Thymus (tissue), 11 donors: ENCODE results near the gene ASAP2. TPM values are rescaled to one million over a fixed set of nuclear protein-coding genes. Genes with fewer than 3 reads are reported as not detected.

ENCODE experiments used
- DNase-seq, 9 donors: peaks; one replicate each; pipeline ENCODE4 v3.0.0-alpha.2; 2013; ENCODE audit warnings: low spot score in 9 of 9, low read depth in 6 of 9, missing footprints in 1 of 9
- H3K27ac ChIP-seq, 2 donors: one replicate each; pipeline ENCODE4 v1.5.1; 2013; ENCODE audit warnings: control low read depth in 1 of 2, low read depth in 1 of 2, low read length in 1 of 2, mild to moderate bottlenecking in 1 of 2, moderate library complexity in 1 of 2
- H3K27me3 ChIP-seq, 2 donors: one replicate each; pipeline ENCODE4 v1.5.1; 2013; ENCODE audit warnings: low read length in 1 of 2; ENCODE audit not compliant: control insufficient read depth in 2 of 2, insufficient read depth in 1 of 2
- H3K36me3 ChIP-seq, 2 donors: one replicate each; pipeline ENCODE4 v1.5.1; 2013; ENCODE audit warnings: low read length in 1 of 2, mild to moderate bottlenecking in 1 of 2, moderate library complexity in 1 of 2; ENCODE audit not compliant: control insufficient read depth in 2 of 2, insufficient read depth in 2 of 2
- H3K4me1 ChIP-seq, 2 donors: one replicate each; pipeline ENCODE4 v1.5.1; 2013; ENCODE audit warnings: low read length in 2 of 2; ENCODE audit not compliant: control insufficient read depth in 2 of 2, insufficient read depth in 2 of 2
- H3K4me3 ChIP-seq, 2 donors: one replicate each; pipeline ENCODE4 v1.5.1; 2013; ENCODE audit warnings: low read length in 2 of 2, control low read depth in 1 of 2, mild to moderate bottlenecking in 1 of 2
- H3K9me3 ChIP-seq, 2 donors: one replicate each; pipeline ENCODE4 v1.5.1; 2013; ENCODE audit warnings: low read length in 1 of 2, mild to moderate bottlenecking in 1 of 2; ENCODE audit not compliant: control insufficient read depth in 2 of 2, insufficient read depth in 1 of 2
- WGBS: extraction: QIAGEN DNeasy Blood & Tissue Kit; methylation state at CpG from one replicate; pipeline ENCODE4 v1.1.7; 2013; 5-methylcytosine and 5-hydroxymethylcytosine counted together
- polyA plus RNA-seq: library from polyadenylated mRNA; stranded (reverse); fragments of 200-250 nt; gene quantifications from one replicate; pipeline ENCODE4 v1.2.3, GENCODE V29; 2013
- total RNA-seq: library from RNA; stranded (reverse); fragments of 120-200 nt; gene quantifications from one replicate; pipeline ENCODE4 v1.2.4, GENCODE V29; 2013
- donor health status: healthy.

The ASAP2 gene
- total and polyA plus RNA-seq, 2 donors: 3.3 to 6.7 TPM

DNA sequence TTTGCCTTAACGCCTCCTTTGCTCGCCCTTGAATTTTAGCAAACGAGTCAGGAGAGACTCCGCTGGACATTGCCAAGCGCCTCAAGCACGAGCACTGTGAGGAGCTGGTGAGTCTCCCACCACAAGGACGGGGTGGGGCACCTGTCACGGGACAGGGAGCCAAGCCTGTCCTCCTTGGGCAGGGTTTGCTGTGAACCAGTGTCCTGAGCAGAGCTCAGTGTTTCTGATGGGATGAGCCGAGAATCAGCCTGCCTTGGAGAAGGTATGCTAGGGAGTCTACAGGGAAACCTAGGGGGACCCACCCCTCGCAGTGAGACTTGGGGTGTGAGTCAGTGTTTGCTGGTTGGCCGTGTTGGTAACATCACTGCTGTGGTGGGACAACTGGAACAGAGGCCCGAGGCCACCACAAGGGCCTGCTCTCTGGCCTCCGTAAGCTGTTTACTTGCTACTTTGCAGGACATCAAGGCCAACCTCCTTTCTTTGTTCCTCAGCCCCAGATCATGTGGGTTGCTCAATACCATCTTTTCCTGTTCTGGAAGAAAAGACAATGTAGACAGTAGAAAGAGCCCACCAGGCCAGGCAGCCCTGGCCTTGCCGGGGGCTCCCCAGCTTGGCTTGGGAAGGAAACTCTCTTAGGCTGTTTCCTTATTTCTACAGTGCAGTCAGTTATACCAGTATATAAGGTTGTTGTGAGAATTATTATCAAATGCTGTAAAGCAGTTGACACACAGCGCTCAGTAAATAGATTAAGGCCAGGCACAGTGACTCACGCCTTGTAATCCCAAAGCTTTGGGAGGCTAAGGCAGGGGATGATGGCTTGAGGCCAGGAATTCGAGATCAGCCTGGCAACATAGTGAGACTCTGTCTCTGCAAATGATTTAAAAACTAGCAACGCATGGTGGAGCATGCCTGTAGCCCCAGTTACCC, 174.4 kb downstream of the ASAP2 start:
- Histone ChIP-seq H3K4me1 (no peaks in the 10 kb centered on the region), H3K9me3 (no peaks in the 10 kb centered on the region), H3K27me3 (no peaks in the 10 kb centered on the region), H3K27ac (no peak overlapping the region), H3K36me3 (no peaks in the 10 kb centered on the region), H3K4me3 (no peak overlapping the region)
- DNase-seq: no peak
- WGBS: 95% methylated on average over 18 of the region's 18 CpGs

DNA sequence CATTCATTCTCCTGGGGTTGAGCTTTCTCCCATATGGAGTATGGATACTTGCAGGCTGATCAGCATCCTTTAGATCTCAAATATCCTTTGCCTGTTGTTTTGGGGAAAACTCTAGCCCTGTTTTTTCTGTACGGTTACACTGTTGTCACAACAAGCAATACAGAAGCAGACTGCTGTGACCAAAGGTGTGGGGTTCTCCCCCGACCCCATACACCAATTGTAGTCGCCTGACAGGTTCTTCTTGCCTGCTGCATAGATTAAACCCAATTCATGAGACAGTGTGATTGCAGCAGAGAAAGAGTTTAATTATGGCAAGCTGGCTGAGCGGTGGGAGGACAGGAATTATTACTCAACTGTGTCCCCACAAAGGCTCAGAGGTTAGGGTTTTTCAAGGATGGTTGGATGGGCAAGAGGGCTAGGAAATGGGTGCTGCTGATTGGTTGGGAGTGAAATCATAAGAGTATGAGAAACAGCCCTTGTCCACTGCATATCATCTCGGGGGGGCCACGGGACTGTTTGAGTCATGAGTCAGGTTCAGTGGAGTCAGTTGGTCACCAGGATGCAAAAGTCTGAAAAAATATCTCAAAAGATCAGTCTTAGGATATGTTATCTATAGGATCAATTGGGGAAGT, 176.1 kb downstream of the ASAP2 start:
- 97% methylated on average over 6 of the region's 6 CpGs for WGBS
- no peak for DNase-seq
- H3K36me3 ChIP-seq: no peaks in the 10 kb centered on the region
- H3K9me3 ChIP-seq: no peaks in the 10 kb centered on the region
- H3K4me1 ChIP-seq: no peaks in the 10 kb centered on the region
- no peak overlapping the region for H3K4me3 ChIP-seq
- H3K27ac ChIP-seq: no peak overlapping the region
- H3K27me3 ChIP-seq: no peaks in the 10 kb centered on the region

DNA sequence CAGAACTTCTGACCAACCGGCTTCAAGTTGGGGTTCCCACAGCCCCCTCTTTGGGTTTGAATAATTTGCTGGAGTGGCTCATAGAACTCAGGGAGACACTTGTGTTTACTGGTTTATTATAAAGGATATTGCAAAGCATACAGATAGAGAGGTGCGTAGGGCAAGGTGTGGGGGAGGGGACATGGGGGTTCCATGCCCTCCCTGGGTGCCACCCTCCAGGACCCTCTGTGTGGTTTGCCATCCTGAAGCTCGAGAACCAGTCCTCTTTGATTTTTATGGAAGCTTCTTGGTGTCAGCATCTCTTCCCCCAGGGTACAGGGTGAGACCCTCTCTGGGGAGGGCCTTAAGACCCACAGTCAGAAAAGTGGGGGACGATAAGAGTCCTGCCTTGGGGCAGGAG, 177.9 kb downstream of the ASAP2 start:
- DNase-seq: no peak
- no peak overlapping the region for H3K4me3 ChIP-seq
- 90% methylated on average over 4 of the region's 4 CpGs for WGBS
- no peaks in the 10 kb centered on the region for H3K36me3 ChIP-seq
- no peaks in the 10 kb centered on the region for H3K27me3 ChIP-seq
- no peaks in the 10 kb centered on the region for H3K9me3 ChIP-seq
- no peaks in the 10 kb centered on the region for H3K4me1 ChIP-seq
- no peak overlapping the region for H3K27ac ChIP-seq

DNA sequence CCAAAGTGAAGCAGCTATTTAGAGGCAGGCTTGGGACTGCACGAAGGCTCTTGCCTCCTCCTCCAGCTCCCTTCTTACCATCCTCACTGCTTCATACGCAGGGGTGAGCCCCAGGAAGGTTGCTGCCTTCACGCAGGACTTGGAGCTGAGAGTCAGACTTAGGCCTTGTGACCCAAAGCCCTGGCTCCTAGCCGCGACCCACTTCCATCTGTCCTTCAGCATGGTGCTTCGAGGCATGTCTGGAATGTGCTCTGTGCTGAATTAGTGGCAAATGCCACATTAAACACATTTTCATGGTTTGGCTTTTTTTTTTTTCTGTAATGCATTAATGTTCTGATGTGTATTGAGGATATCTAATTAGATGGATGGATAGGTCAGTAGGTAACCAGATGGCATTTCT, 179.2 kb downstream of the ASAP2 start:
- no peak overlapping the region for H3K27ac ChIP-seq
- no peaks in the 10 kb centered on the region for H3K27me3 ChIP-seq
- DNase-seq: no peak
- H3K9me3 ChIP-seq: no peaks in the 10 kb centered on the region
- H3K4me3 ChIP-seq: no peak overlapping the region
- H3K4me1 ChIP-seq: no peaks in the 10 kb centered on the region
- WGBS: 97% methylated on average over 6 of the region's 6 CpGs
- no peaks in the 10 kb centered on the region for H3K36me3 ChIP-seq

DNA sequence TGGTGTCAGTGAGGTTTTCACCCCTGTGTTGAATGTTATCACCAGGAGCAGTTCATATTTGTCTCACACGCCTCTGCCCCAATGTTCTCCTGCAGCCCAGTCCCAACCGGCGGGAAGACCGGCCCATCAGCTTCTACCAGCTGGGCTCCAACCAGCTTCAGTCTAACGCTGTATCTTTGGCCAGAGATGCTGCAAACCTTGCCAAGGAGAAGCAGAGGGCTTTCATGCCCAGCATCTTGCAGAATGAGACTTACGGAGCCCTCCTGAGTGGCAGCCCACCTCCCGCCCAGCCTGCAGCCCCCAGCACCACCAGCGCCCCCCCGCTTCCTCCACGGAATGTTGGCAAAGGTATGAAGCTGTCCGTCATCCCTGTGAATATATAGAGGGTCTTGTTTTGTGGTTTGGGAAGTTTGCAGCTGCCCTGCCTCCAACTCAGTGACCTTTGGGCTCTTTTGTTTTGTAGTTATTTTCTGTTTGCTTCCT, 181.6 kb downstream of the ASAP2 start:
- H3K9me3 ChIP-seq: no peaks in the 10 kb centered on the region
- WGBS: 95% methylated on average over 11 of the region's 11 CpGs
- H3K27me3 ChIP-seq: no peaks in the 10 kb centered on the region
- H3K4me3 ChIP-seq: no peak overlapping the region
- no peak overlapping the region for H3K27ac ChIP-seq
- no peak for DNase-seq
- H3K4me1 ChIP-seq: no peaks in the 10 kb centered on the region
- H3K36me3 ChIP-seq: no peaks in the 10 kb centered on the region

DNA sequence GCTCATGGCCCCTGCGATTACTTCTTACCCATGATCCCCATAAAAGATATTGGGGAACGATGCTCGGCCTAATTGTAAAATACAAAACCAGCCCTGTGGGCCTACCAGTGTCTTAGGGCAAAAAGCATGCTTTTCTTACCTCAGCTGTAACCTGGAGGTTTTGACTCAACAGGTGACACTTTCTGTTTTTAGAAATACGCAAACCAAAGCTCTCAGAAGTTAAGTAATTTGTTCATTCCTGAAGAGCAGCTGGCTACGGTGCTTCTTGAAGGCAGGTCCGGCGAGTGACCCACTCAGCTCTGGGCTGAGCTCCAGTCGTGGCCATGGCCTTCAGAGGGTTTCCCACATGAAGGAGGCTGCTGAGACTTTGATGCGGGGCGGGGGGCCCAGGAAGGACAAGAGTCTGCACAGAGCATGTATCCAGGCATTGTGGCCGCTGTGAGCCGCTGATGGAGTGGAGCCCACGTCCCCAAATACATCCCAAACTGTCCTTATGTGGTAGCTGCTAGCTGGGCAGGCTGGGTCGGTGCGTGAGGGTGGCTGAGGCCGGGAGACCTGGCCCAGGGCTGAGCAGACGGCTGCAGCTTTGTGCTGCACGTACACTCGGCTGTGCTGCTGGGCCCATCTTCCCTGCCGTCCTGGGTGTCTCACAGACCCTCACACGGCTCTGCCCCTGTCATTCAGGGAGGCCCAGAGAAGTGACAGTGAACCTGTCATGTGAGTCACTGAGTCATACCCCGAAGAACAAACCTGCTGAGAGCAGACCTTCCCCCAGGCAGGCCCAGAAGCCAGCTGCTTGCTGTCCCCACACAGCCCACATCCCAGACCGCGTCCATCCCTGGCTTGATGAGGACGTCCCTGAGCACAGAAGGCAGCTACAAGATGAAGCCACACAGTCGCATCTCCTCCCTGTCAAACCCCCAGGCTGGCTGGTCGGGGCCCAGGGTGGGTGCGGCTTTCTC, 182.6 kb downstream of the ASAP2 start:
- Histone ChIP-seq H3K4me3 (no peak overlapping the region), H3K27me3 (no peaks in the 10 kb centered on the region), H3K4me1 (no peaks in the 10 kb centered on the region), H3K27ac (no peak overlapping the region), H3K36me3 (no peaks in the 10 kb centered on the region), H3K9me3 (no peaks in the 10 kb centered on the region)
- no peak for DNase-seq
- 96% methylated on average over 28 of the region's 28 CpGs for WGBS

DNA sequence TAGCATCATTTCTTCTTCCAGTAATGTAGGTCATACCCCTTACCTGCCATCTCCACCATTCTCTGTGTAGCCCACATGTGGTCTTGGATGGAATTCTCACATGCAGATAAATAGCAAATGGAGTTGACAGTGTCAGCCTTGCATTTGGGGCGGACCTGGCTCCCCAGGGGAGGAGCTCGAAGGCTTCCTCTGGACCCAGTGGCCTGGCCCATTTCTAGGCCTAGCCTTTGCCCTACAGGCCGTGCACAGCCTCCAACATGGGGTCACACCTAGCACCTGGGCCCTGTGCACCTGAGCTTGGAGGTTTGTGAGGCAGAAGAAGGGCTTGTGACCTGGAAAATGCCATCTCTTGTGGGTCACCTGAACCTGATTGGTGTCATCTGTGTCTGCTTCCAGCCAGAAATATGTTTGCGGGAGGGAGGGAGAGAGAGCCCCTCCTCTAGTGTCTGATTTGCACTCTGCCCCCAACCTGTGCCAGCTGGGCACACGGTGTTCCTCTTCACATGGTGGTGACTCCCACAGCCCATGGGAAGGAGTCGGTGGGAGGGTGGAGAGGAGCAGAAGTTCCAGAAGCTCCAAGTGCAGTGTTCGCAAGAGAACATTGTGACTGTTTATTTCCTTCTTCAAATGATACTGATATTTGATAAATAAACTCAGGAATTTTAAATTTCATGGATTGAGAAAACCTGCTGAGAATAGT, 183.7 kb downstream of the ASAP2 start:
- Histone ChIP-seq H3K36me3 (no peaks in the 10 kb centered on the region), H3K4me3 (no peak overlapping the region), H3K27me3 (no peaks in the 10 kb centered on the region), H3K9me3 (no peaks in the 10 kb centered on the region), H3K27ac (no peak overlapping the region), H3K4me1 (no peaks in the 10 kb centered on the region)
- 89% methylated on average over 7 of the region's 7 CpGs for WGBS
- no peak for DNase-seq

DNA sequence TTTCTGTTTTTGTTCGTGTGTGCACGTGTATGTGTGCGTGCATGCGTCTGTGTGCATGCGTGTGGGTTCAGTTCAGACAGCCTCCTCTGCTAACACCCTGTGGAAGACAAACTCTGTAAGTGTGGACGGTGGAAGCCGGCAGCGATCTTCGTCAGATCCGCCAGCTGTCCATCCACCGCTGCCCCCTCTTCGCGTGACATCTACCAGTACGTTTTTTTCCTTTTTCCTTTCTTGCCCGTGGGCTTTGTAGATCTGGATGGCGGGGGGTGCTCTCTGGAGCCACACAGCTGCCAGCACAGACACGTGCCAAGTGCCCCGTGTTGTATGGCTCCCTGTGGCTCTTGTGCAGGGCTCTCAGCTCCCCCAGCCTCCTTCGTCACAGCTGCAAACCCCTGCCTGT, 184.4 kb downstream of the ASAP2 start:
- DNase-seq: no peak
- Histone ChIP-seq H3K4me1 (no peaks in the 10 kb centered on the region), H3K36me3 (no peaks in the 10 kb centered on the region), H3K27ac (no peak overlapping the region), H3K4me3 (no peak overlapping the region), H3K9me3 (no peaks in the 10 kb centered on the region), H3K27me3 (no peaks in the 10 kb centered on the region)
- 95% methylated on average over 19 of the region's 19 CpGs for WGBS
